NT2/D1 (cell line): ENCODE data around the gene SGSM1.

Source experiments
- DNase-seq: peaks from one replicate; pipeline ENCODE4 v3.0.0-alpha.2; 2011; ENCODE audit warnings: low read depth, low spot score
- H3K27me3 ChIP-seq: 2 replicates; pipeline ENCODE4 v1.6.0; 2011; ENCODE audit warnings: mild to moderate bottlenecking; ENCODE audit not compliant: insufficient read length, insufficient read depth
- H3K36me3 ChIP-seq: 2 replicates; pipeline ENCODE4 v1.6.1; 2011; ENCODE audit warnings: mild to moderate bottlenecking, low read length, mixed read lengths; ENCODE audit not compliant: insufficient read depth, insufficient read length
- H3K4me1 ChIP-seq: 2 replicates; pipeline ENCODE4 v1.5.1; 2011; ENCODE audit not compliant: insufficient read depth, insufficient read length
- H3K4me3 ChIP-seq: 2 replicates; pipeline ENCODE4 v1.5.1; 2011; ENCODE audit warnings: low read depth; ENCODE audit not compliant: insufficient read length
- H3K9ac ChIP-seq: 2 replicates; pipeline ENCODE4 v1.6.0; 2011; ENCODE audit warnings: low read depth; ENCODE audit not compliant: insufficient read length
- H3K9me3 ChIP-seq: 2 replicates; pipeline ENCODE4 v1.5.1; 2011; ENCODE audit warnings: mild to moderate bottlenecking, low read length; ENCODE audit not compliant: insufficient read depth
- SUZ12 ChIP-seq: IDR thresholded peaks from 2 replicates; pipeline ENCODE4 v1.6.1; 2011; ENCODE audit not compliant: insufficient read length, insufficient read depth; ENCODE audit errors: extremely low read depth
- YY1 ChIP-seq: IDR thresholded peaks from 2 replicates; pipeline ENCODE4 v1.6.1; 2011; ENCODE audit not compliant: insufficient read length, insufficient read depth
- ZNF274 ChIP-seq: IDR thresholded peaks from 2 replicates; pipeline ENCODE4 v1.6.1; 2011; ENCODE audit warnings: mild to moderate bottlenecking, low read depth, low read length

Gene SGSM1

GRCh38 chr22:24937114-24937513, 131.1 kb downstream of the SGSM1 start:
- no peaks in the 10 kb centered on the region for H3K9me3 ChIP-seq
- no peak for TF ChIP-seq SUZ12
- H3K27me3 ChIP-seq: no peaks in the 10 kb centered on the region
- H3K9ac ChIP-seq: no peak overlapping the region
- no peak overlapping the region for H3K4me3 ChIP-seq
- H3K4me1 ChIP-seq: peaks cover 8% of the 10 kb centered on the region
- no peak for DNase-seq
- no peaks in the 10 kb centered on the region for H3K36me3 ChIP-seq

GRCh38 chr22:24938741-24939341, 132.8 kb downstream of the SGSM1 start:
- Histone ChIP-seq H3K36me3 (no peaks in the 10 kb centered on the region), H3K9ac (no peak overlapping the region), H3K4me1 (peaks cover 8% of the 10 kb centered on the region), H3K4me3 (no peak overlapping the region), H3K27me3 (no peaks in the 10 kb centered on the region), H3K9me3 (no peaks in the 10 kb centered on the region)
- TF ChIP-seq YY1 (no peak), ZNF274 (no peak), SUZ12 (no peak)
- no peak for DNase-seq

- H3K4me3 ChIP-seq: no peak overlapping the region
- no peak overlapping the region for H3K9ac ChIP-seq
- DNase-seq: no peak
- no peaks in the 10 kb centered on the region for H3K27me3 ChIP-seq
- no peak for TF ChIP-seq SUZ12
- TF ChIP-seq YY1: no peak
- TF ChIP-seq ZNF274: no peak
- H3K36me3 ChIP-seq: no peaks in the 10 kb centered on the region
- no peaks in the 10 kb centered on the region for H3K9me3 ChIP-seq
- peaks cover 10% of the 10 kb centered on the region for H3K4me1 ChIP-seq
These were observed 136.3 kb downstream of the SGSM1 start for GRCh38 chr22:24942301-24942700.

- TF ChIP-seq SUZ12 (no peak), ZNF274 (no peak), YY1 (no peak)
- H3K9ac ChIP-seq: no peak overlapping the region
- no peak overlapping the region for H3K4me3 ChIP-seq
- H3K9me3 ChIP-seq: no peaks in the 10 kb centered on the region
- DNase-seq: no peak
- H3K36me3 ChIP-seq: no peaks in the 10 kb centered on the region
- H3K27me3 ChIP-seq: no peaks in the 10 kb centered on the region
- H3K4me1 ChIP-seq: peaks cover 4% of the 10 kb centered on the region
These were observed 138.4 kb downstream of the SGSM1 start for GRCh38 chr22:24944217-24944937.

- no peaks in the 10 kb centered on the region for H3K27me3 ChIP-seq
- no peak overlapping the region for H3K9ac ChIP-seq
- no peaks in the 10 kb centered on the region for H3K9me3 ChIP-seq
- DNase-seq: no peak
- H3K36me3 ChIP-seq: no peaks in the 10 kb centered on the region
- TF ChIP-seq ZNF274 (no peak), SUZ12 (no peak)
- no peak overlapping the region for H3K4me3 ChIP-seq
- H3K4me1 ChIP-seq: peaks cover 2% of the 10 kb centered on the region
These were observed 139.4 kb downstream of the SGSM1 start for GRCh38 chr22:24945430-24945829.

GRCh38 chr22:24947383-24947782, 141.4 kb downstream of the SGSM1 start:
- Histone ChIP-seq H3K4me1 (peaks cover 2% of the 10 kb centered on the region), H3K4me3 (no peak overlapping the region), H3K36me3 (no peaks in the 10 kb centered on the region), H3K9ac (no peak overlapping the region), H3K9me3 (no peaks in the 10 kb centered on the region), H3K27me3 (no peaks in the 10 kb centered on the region)
- TF ChIP-seq ZNF274 (no peak), YY1 (no peak), SUZ12 (no peak)
- DNase-seq: no peak

GRCh38 chr22:24947881-24948280, 141.9 kb downstream of the SGSM1 start:
- H3K9ac ChIP-seq: no peak overlapping the region
- H3K9me3 ChIP-seq: no peaks in the 10 kb centered on the region
- no peaks in the 10 kb centered on the region for H3K36me3 ChIP-seq
- peaks cover 2% of the 10 kb centered on the region for H3K4me1 ChIP-seq
- TF ChIP-seq SUZ12 (no peak), YY1 (no peak), ZNF274 (no peak)
- H3K4me3 ChIP-seq: no peak overlapping the region
- no peak for DNase-seq
- H3K27me3 ChIP-seq: no peaks in the 10 kb centered on the region
